Lung (tissue), 12 donors: ENCODE measurements around the gene TRPC4AP. TPM values are rescaled to one million over a fixed set of nuclear protein-coding genes. Genes with fewer than 3 reads are reported as not detected.

Experiments
- ATAC-seq: fragments of 200-7000 bp; cut with Tn5 transposase; one replicate; pipeline ENCODE4 v1.9.1; 2020; ENCODE audit warnings: moderate number of reproducible peaks; ENCODE audit not compliant: insufficient read depth, low FRiP score
- DNase-seq, 3 donors: peaks; one replicate each; pipeline ENCODE4 v3.0.0-alpha.2; 2013 to 2017
- H3K27ac ChIP-seq, 2 donors: one replicate each; pipeline ENCODE4 v1.5.1; 2013; ENCODE audit warnings: mild to moderate bottlenecking in 2 of 2, moderate library complexity in 2 of 2, control low read depth in 1 of 2, inconsistent platforms in 1 of 2, low read depth in 1 of 2, low read length in 1 of 2
- H3K27me3 ChIP-seq, 3 donors: one replicate each; pipeline ENCODE4 v1.5.1; 2013; ENCODE audit warnings: low read length in 2 of 3; ENCODE audit not compliant: control insufficient read depth in 3 of 3, insufficient read depth in 3 of 3
- H3K36me3 ChIP-seq, 4 donors: one replicate each; pipeline ENCODE4 v1.5.1; 2013; ENCODE audit warnings: low read length in 4 of 4, mild to moderate bottlenecking in 1 of 4, moderate library complexity in 1 of 4; ENCODE audit not compliant: control insufficient read depth in 4 of 4, insufficient read depth in 4 of 4
- H3K4me1 ChIP-seq, 5 donors: one replicate each; pipeline ENCODE4 v1.5.1; 2013; ENCODE audit warnings: low read length in 5 of 5, mild to moderate bottlenecking in 2 of 5, moderate library complexity in 1 of 5; ENCODE audit not compliant: control insufficient read depth in 5 of 5, insufficient read depth in 5 of 5
- H3K4me3 ChIP-seq: one replicate; pipeline ENCODE4 v1.5.1; 2013; ENCODE audit warnings: mild to moderate bottlenecking, control low read depth, moderate library complexity
- H3K9ac ChIP-seq, 2 donors: one replicate each; pipeline ENCODE4 v1.5.1; 2013; ENCODE audit warnings: low read length in 2 of 2, control low read depth in 1 of 2; ENCODE audit not compliant: insufficient read depth in 1 of 2
- H3K9me3 ChIP-seq, 4 donors: one replicate each; pipeline ENCODE4 v1.5.1; 2013; ENCODE audit warnings: low read length in 3 of 4, mild to moderate bottlenecking in 1 of 4, moderate library complexity in 1 of 4; ENCODE audit not compliant: control insufficient read depth in 4 of 4, insufficient read depth in 3 of 4
- WGBS, 2 donors: extraction: QIAGEN DNeasy Blood & Tissue Kit; methylation state at CpG; one replicate each; pipeline ENCODE4 v1.1.7; 2013; 5-methylcytosine and 5-hydroxymethylcytosine counted together
- polyA plus RNA-seq, 2 donors: library from polyadenylated mRNA; stranded (reverse); fragments of 200-250 nt; gene quantifications; one replicate each; pipeline ENCODE4 v1.2.1, GENCODE V29; 2013
- total RNA-seq, 2 donors: library from RNA; depleted of rRNA in 1 of 2; stranded (reverse); fragments of >200 nt in 1 of 2; gene quantifications; one replicate each; pipeline ENCODE4 v1.2.1, GENCODE V29; 2014 to 2021
- TF ChIP-seq, protein P1 (sequence below): IDR thresholded peaks from 2 replicates; pipeline ENCODE4 v1.5.1; 2012; ENCODE audit warnings: mild to moderate bottlenecking; ENCODE audit errors: control extremely low read depth, extremely low read depth
- donor health status: control.
- donor health status: control.
- donor health status: Bipolar disorder and iron deficiency.
- donor health status: healthy.
- donor health status: DM: yes; HTN: yes; CAD: no.

Gene TRPC4AP
- total and polyA plus RNA-seq, 4 donors, result 37.6 to 62.5 (median 50.2) TPM

DNA sequence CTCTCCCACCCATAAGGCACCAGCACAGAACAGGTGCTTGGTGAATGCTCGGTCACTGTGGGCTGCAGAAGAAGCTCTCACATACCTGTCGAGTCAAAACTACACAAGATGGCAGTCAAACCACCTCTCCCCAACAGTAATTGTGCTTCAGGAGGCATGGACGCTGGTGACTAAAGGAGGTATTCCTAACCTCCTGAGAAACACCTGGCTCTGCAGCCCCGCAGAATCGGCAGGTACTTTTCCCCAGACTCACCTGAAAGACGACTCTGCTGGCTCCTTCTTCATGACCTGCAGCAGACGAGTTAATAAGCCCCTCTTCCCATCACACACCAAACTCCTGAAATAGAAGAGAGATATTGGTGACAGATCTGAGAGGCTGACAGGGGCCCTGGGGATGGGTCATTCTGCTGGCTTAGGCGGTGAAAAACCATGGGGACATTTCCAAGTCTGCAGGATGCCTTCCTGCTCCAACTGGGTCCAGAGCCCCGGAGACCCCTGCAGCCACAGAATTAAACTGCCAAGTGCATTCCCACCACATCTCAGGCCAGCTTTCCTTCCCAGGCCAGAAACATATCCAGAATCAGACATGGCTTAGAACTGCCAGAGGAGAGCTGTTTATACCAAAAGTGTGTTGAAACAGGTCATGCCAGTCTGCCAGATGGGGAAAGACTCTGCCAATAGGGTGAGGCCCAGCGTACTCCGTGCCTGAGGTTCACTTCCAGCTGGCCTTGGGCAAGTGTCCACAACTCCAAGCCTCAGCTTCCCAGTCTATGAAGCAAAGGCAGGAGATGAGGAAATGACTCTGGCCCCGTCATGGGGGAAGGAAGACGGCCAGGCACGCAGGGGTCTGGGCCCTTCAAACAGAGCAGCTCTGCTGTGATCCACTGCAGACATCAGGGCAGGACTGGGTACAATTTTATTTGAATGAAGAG is 83.9 kb downstream of the TRPC4AP start:
- Histone ChIP-seq H3K9ac (no peak overlapping the region), H3K4me3 (no peak overlapping the region), H3K27ac (no peak overlapping the region), H3K27me3 (no peaks in the 10 kb centered on the region), H3K9me3 (no peaks in the 10 kb centered on the region), H3K36me3 (peaks cover 32 to 89% (median 55%) of the 10 kb centered on the region in 4 donors), H3K4me1 (peaks cover 0 to 4% (median 0%) of the 10 kb centered on the region in 5 donors)
- DNase-seq (peak in 1 of 3 donors; percentile 10), ATAC-seq (peak; percentile 16)
- TF ChIP-seq, protein P1, sequence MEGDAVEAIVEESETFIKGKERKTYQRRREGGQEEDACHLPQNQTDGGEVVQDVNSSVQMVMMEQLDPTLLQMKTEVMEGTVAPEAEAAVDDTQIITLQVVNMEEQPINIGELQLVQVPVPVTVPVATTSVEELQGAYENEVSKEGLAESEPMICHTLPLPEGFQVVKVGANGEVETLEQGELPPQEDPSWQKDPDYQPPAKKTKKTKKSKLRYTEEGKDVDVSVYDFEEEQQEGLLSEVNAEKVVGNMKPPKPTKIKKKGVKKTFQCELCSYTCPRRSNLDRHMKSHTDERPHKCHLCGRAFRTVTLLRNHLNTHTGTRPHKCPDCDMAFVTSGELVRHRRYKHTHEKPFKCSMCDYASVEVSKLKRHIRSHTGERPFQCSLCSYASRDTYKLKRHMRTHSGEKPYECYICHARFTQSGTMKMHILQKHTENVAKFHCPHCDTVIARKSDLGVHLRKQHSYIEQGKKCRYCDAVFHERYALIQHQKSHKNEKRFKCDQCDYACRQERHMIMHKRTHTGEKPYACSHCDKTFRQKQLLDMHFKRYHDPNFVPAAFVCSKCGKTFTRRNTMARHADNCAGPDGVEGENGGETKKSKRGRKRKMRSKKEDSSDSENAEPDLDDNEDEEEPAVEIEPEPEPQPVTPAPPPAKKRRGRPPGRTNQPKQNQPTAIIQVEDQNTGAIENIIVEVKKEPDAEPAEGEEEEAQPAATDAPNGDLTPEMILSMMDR, result no peak
- 85 to 88% methylated on average over 14 of the region's 14 CpGs for WGBS, 2 donors

DNA sequence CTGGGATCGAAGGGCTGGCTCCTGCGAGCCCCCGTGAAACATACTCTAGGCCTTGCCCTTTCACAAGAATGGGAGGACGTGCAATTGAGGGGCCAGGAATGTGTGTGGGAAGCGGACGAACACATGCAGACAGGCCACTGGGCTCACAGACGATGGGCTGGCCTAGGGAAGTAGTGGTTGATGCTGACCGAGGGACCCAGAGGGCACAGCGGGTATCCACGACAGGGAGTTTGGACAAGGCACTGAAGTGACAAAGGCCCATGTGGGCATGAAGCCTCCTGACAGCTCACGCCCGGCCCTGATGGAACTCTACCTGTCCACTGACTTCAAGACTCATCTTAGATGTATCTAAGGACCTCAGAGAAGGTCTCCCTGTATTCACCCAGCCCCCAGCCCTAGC is 84.7 kb downstream of the TRPC4AP start:
- Histone ChIP-seq H3K27me3 (no peaks in the 10 kb centered on the region), H3K4me3 (no peak overlapping the region), H3K9ac (no peak overlapping the region), H3K9me3 (no peaks in the 10 kb centered on the region), H3K36me3 (peaks cover 36 to 89% (median 57%) of the 10 kb centered on the region in 4 donors), H3K4me1 (peaks cover 0 to 2% (median 0%) of the 10 kb centered on the region in 5 donors), H3K27ac (no peak overlapping the region)
- ATAC-seq, result no peak
- 94 to 96% methylated on average over 12 of the region's 12 CpGs for WGBS, 2 donors
- peak in 1 of 3 donors; percentile 8 for DNase-seq
- TF ChIP-seq, protein P1, result no peak

DNA sequence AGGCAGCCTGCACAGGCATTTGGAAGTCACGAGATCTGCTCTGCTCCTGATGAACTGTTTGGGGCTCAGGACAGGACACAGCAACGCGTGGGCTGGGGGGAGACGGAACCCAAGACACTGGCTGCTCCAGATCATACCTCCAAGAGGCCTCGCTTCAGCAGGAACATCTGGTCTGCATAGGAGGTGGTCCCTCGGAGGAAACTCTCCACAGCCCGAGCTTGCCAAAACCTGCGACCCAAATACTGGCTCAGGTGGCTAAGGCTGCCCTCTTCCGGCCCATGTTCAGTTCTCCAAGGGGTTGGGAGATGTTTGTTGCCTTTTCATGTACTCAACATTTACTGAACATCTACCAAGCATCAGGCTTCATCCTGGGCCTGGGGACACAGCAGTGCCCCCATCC is 85.2 kb downstream of the TRPC4AP start:
- H3K9ac ChIP-seq, result no peak overlapping the region
- H3K27me3 ChIP-seq, result no peaks in the 10 kb centered on the region
- H3K4me3 ChIP-seq, result no peak overlapping the region
- 85 to 86% methylated on average over 9 of the region's 9 CpGs for WGBS, 2 donors
- H3K4me1 ChIP-seq, result no peaks in the 10 kb centered on the region
- no peaks in the 10 kb centered on the region for H3K9me3 ChIP-seq
- ATAC-seq (no peak), DNase-seq (peak in 1 of 3 donors; percentile 3)
- TF ChIP-seq, protein P1, result no peak
- H3K27ac ChIP-seq, result no peak overlapping the region
- H3K36me3 ChIP-seq, result peaks cover 32 to 89% (median 57%) of the 10 kb centered on the region in 4 donors
